IMR-90 (cell line): ENCODE results near the gene ACSL4. TPM values are rescaled to one million over a fixed set of nuclear protein-coding genes. Genes with fewer than 3 reads are reported as not detected.
"Not testable (repeated sequence)": the region's sequence is repeated elsewhere in the genome, so short reads cannot be mapped to it uniquely, and the experiment has no call there.

ENCODE experiments used
- ATAC-seq: fragments of 200-7000 bp; cut with Tn5 transposase; 2 replicates; pipeline ENCODE4 v1.9.1; 2020; ENCODE audit warnings: low read depth, mild to moderate bottlenecking, moderate library complexity
- BruUV-seq: library from RNA; stranded (reverse); fragments of 400-500 nt; replicated peaks from 2 replicates; lab custom pipeline; 2021; lab: Mats Ljungman, UMichigan
- CTCF ChIA-PET: fragments of 300-600 bp; formaldehyde crosslinking; extraction: SDS; loops from one replicate; lab custom pipeline; 2021; ENCODE audit warnings: antibody characterized with exemption; lab: Yijun Ruan, JAX
- POLR2A ChIA-PET: fragments of 300-600 bp; sonication (Branson Sonifier 250); formaldehyde crosslinking; loops from one replicate; lab custom pipeline; 2022; ENCODE audit warnings: antibody characterized with exemption; ENCODE audit not compliant: unreplicated experiment; lab: Charles Lee
- DNase-seq: peaks from one replicate; pipeline ENCODE4 v3.0.0; 2013
- H2AFZ ChIP-seq: replicated peaks from 2 replicates; pipeline ENCODE3; 2013; ENCODE audit warnings: low read length, mild to moderate bottlenecking; ENCODE audit not compliant: poor library complexity
- H2AK5ac ChIP-seq: 2 replicates; pipeline ENCODE4 v1.6.1; 2013; ENCODE audit warnings: low read depth, low read length, inconsistent platforms
- H2AK9ac ChIP-seq: replicated peaks from 2 replicates; pipeline ENCODE3; 2013; ENCODE audit warnings: mild to moderate bottlenecking, low read depth, low read length, moderate library complexity; ENCODE audit not compliant: poor library complexity
- H2BK120ac ChIP-seq: 2 replicates; pipeline ENCODE4 v1.6.1; 2013; ENCODE audit warnings: low read depth, low read length, inconsistent platforms
- H2BK15ac ChIP-seq: 3 replicates; pipeline ENCODE4 v1.6.1; 2013; ENCODE audit warnings: low read depth, low read length, inconsistent platforms
- H2BK20ac ChIP-seq: 2 replicates; pipeline ENCODE4 v1.6.1; 2013; ENCODE audit warnings: low read depth, mild to moderate bottlenecking, inconsistent platforms, low read length, moderate library complexity
- H2BK5ac ChIP-seq: 2 replicates; pipeline ENCODE4 v1.6.1; 2013; ENCODE audit warnings: mild to moderate bottlenecking, low read depth, low read length, inconsistent platforms; ENCODE audit not compliant: poor library complexity, severe bottlenecking
- H3K14ac ChIP-seq: replicated peaks from 2 replicates; pipeline ENCODE4 v1.6.1; 2013; ENCODE audit warnings: low read depth, low read length, inconsistent platforms
- H3K18ac ChIP-seq: 2 replicates; pipeline ENCODE4 v1.6.1; 2013; ENCODE audit warnings: low read depth, low read length, control low read depth
- H3K23ac ChIP-seq: 2 replicates; pipeline ENCODE4 v1.6.1; 2013; ENCODE audit warnings: low read depth, low read length, inconsistent platforms
- H3K27ac ChIP-seq: 2 replicates; pipeline ENCODE4 v1.5.1; 2013; ENCODE audit warnings: mild to moderate bottlenecking, control low read depth, low read length; ENCODE audit not compliant: insufficient read depth
- H3K27me3 ChIP-seq: 2 replicates; pipeline ENCODE4 v1.6.1; 2013; ENCODE audit warnings: low read length; ENCODE audit not compliant: control insufficient read depth, insufficient read depth
- H3K36me3 ChIP-seq: 2 replicates; pipeline ENCODE4 v1.6.1; 2013; ENCODE audit warnings: low read length, mixed read lengths; ENCODE audit not compliant: control insufficient read depth, insufficient read depth
- H3K4ac ChIP-seq: 2 replicates; pipeline ENCODE4 v1.6.1; 2013; ENCODE audit warnings: low read depth, low read length, inconsistent platforms
- H3K4me1 ChIP-seq: 2 replicates; pipeline ENCODE4 v1.6.1; 2013; ENCODE audit warnings: low read length, mixed read lengths; ENCODE audit not compliant: control insufficient read depth, insufficient read depth
- H3K4me2 ChIP-seq: 2 replicates; pipeline ENCODE4 v1.6.1; 2013; ENCODE audit warnings: low read depth, mild to moderate bottlenecking, control low read depth, low read length, moderate library complexity
- H3K4me3 ChIP-seq: 2 replicates; pipeline ENCODE4 v1.5.1; 2013; ENCODE audit warnings: low read depth, mild to moderate bottlenecking, control low read depth, low read length, moderate library complexity; ENCODE audit not compliant: insufficient read depth
- H3K56ac ChIP-seq: 2 replicates; pipeline ENCODE4 v1.6.1; 2013; ENCODE audit warnings: low read length, inconsistent platforms; ENCODE audit not compliant: insufficient read depth; ENCODE audit errors: extremely low read depth
- H3K79me1 ChIP-seq, 2 experiments: 2 replicates each; pipeline ENCODE4 v1.6.1; 2013; ENCODE audit warnings: low read length in 2 of 2, inconsistent platforms in 1 of 2, low read depth in 1 of 2
- H3K9ac ChIP-seq: 2 replicates; pipeline ENCODE4 v1.6.1; 2013; ENCODE audit warnings: low read depth, low read length, control low read depth
- H3K9me1 ChIP-seq: 2 replicates; pipeline ENCODE4 v1.6.1; 2013; ENCODE audit warnings: low read length, inconsistent platforms; ENCODE audit not compliant: insufficient read depth
- H3K9me3 ChIP-seq: 2 replicates; pipeline ENCODE4 v1.6.1; 2013; ENCODE audit warnings: low read length; ENCODE audit not compliant: control insufficient read depth, insufficient read depth
- H4K20me1 ChIP-seq: 2 replicates; pipeline ENCODE4 v1.6.1; 2013; ENCODE audit warnings: low read length, inconsistent platforms; ENCODE audit not compliant: insufficient read depth
- H4K5ac ChIP-seq: 2 replicates; pipeline ENCODE4 v1.6.1; 2013; ENCODE audit warnings: mild to moderate bottlenecking, low read depth, low read length, control low read depth
- H4K8ac ChIP-seq, 2 experiments: 2 replicates each; pipeline ENCODE4 v1.6.1; 2013; ENCODE audit warnings: low read depth in 2 of 2, low read length in 2 of 2, control low read depth in 1 of 2, inconsistent platforms in 1 of 2
- H4K91ac ChIP-seq: 2 replicates; pipeline ENCODE4 v1.6.1; 2013; ENCODE audit warnings: low read depth, low read length, inconsistent platforms; ENCODE audit not compliant: insufficient read depth
- WGBS, 2 experiments: methylation state at CpG; one replicate each; pipeline versions ENCODE4 v1.1.5 to v1.1.7; 2013; ENCODE audit warnings: missing lambda C conversion rate in 2 of 2; ENCODE audit not compliant: insufficient read length in 1 of 2; ENCODE audit errors: extremely low coverage in 2 of 2; 5-methylcytosine and 5-hydroxymethylcytosine counted together
- dilution Hi-C: fragments of 300-500 bp; cut with HindIII; formaldehyde crosslinking; loops from one replicate; pipeline ENCODE4 v1.14.3; 2018; ENCODE audit warnings: low sequenced_read_pairs; ENCODE audit not compliant: unreplicated experiment
- in situ Hi-C: fragments of 300-500 bp; cut with MboI; formaldehyde crosslinking; loops from 3 replicates; pipeline ENCODE4 v1.14.3; 2019; ENCODE audit warnings: low sequenced_read_pairs, inconsistent platforms, mixed read lengths
- intact Hi-C: fragments of 100-400 bp; cut with micrococcal nuclease; formaldehyde crosslinking; loops from 2 replicates; pipeline ENCODE4 v1.10.0; 2022
- polyA plus RNA-seq, 3 experiments: library from polyadenylated mRNA; depleted of rRNA; stranded (reverse); fragments of >200 nt; gene quantifications; 2 replicates each; pipeline ENCODE4 v1.2.3, GENCODE V29; 2012; ENCODE audit warnings: low replicate concordance in 1 of 3
- total RNA-seq: library from RNA; depleted of rRNA; stranded (reverse); fragments of >200 nt; gene quantifications from 2 replicates; pipeline ENCODE4 v1.2.3, GENCODE V29; 2012

ACSL4 gene
- total and polyA plus RNA-seq, 2 of the 4 experiments (the other 2 are of a cell fraction) = 29.6 to 59.7 TPM

DNA sequence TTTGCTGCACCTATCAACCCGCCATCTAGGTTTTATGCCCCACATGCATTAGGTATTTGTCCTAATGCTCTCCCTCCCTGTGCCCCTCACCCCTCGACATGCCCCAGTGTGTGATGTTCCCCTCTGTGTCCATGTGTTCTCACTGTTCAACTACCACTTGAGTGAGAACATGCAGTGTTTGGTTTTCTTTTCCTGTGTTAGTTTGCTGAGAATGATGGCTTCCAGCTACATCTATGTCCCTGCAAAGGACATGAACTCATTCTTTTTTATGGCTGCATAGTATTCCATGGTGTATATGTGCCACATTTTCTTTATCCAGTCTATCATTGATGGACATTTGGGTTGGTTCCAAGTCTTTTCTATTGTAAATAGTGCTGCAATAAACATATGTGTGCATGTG, 95.6 kb downstream of the ACSL4 start:
- H2AK5ac ChIP-seq, H3K4me1 ChIP-seq, DNase-seq, H2BK15ac ChIP-seq, H2AK9ac ChIP-seq, H3K4ac ChIP-seq, H3K79me1 ChIP-seq, H3K4me3 ChIP-seq, dilution Hi-C loops, CTCF ChIA-PET, H3K9me3 ChIP-seq, H2BK5ac ChIP-seq, H4K20me1 ChIP-seq, H3K27ac ChIP-seq, H4K8ac ChIP-seq, ATAC-seq, H2BK20ac ChIP-seq, H3K9ac ChIP-seq, H3K18ac ChIP-seq, H3K36me3 ChIP-seq, intact Hi-C loops, H2AFZ ChIP-seq, H3K14ac ChIP-seq, BruUV-seq, H3K56ac ChIP-seq, H3K27me3 ChIP-seq, H3K9me1 ChIP-seq, in situ Hi-C loops, H4K5ac ChIP-seq, POLR2A ChIA-PET, H4K91ac ChIP-seq, H3K4me2 ChIP-seq, H3K23ac ChIP-seq, H2BK120ac ChIP-seq: not testable (repeated sequence)
- WGBS, 2 experiments = no CpG with 5 or more reads among the region's 2 CpGs
